Lower leg skin (tissue), 3 donors: ENCODE results near the gene THAP4.

Experiments
- POLR2A ChIP-seq, 2 donors: fragments of 450-650 bp; IDR thresholded peaks; one replicate each; pipeline ENCODE4 v1.6.1; 2016 to 2017; ENCODE audit warnings: antibody characterized with exemption in 2 of 2, mild to moderate bottlenecking in 1 of 2, moderate library complexity in 1 of 2
- TF ChIP-seq, protein P1 (sequence below), 3 donors: fragments of 450-650 bp; IDR thresholded peaks; one replicate each; pipeline ENCODE4 v1.5.1; 2016; ENCODE audit warnings: antibody characterized with exemption in 3 of 3, mild to moderate bottlenecking in 3 of 3, moderate library complexity in 2 of 3

DNA sequence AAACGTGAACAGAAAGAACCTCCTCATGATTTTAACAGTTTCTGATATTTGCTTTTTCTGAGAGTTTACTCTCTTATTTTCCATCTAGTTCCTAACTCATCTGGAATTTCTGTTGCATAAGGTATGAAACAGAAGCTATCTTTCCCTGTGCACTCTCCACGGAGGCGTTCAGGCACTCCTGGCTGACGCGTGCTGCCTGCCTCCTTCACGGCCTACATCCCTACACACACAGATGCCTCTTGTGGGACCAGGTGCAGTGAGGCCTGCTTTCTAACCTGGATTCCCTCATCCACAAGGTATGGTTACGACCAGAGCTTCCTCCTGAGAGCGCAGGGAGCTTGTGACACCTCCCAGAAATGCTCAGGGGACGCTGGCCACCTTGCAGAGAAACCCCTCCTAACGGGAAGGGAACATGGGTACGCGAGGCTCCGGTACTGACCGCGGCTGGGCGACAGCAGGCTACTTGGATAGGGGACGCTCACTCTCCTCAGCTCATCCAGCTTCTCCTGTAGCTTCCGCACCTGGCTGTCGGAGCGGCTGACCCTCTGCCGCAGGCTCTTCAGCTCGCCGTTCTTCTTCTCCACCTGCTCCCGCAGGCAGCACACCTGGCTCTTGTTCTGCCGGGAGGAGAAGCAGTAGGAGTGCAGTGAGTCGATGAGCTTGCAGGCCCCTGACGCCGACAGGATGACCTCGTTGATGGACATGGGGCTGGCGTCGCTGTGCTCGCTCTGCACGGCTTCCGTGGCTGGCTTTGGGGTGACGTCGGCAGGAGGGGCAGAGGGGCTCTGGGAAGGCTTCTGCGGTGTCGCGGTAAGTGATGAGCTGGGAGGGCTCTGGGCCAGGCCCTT, 4.3 kb downstream of the THAP4 start:
- TF ChIP-seq, protein P1, sequence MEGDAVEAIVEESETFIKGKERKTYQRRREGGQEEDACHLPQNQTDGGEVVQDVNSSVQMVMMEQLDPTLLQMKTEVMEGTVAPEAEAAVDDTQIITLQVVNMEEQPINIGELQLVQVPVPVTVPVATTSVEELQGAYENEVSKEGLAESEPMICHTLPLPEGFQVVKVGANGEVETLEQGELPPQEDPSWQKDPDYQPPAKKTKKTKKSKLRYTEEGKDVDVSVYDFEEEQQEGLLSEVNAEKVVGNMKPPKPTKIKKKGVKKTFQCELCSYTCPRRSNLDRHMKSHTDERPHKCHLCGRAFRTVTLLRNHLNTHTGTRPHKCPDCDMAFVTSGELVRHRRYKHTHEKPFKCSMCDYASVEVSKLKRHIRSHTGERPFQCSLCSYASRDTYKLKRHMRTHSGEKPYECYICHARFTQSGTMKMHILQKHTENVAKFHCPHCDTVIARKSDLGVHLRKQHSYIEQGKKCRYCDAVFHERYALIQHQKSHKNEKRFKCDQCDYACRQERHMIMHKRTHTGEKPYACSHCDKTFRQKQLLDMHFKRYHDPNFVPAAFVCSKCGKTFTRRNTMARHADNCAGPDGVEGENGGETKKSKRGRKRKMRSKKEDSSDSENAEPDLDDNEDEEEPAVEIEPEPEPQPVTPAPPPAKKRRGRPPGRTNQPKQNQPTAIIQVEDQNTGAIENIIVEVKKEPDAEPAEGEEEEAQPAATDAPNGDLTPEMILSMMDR (IDR thresholded peaks at IDR 0.05) = no peak
- TF ChIP-seq POLR2A (IDR thresholded peaks at IDR 0.05) = no peak
